GM18867 (cell line): ENCODE results near the gene FER.
"Not testable (repeated sequence)": the region's sequence is repeated elsewhere in the genome, so short reads cannot be mapped to it uniquely, and the experiment has no call there.

ENCODE experiments used
- ATAC-seq: cut with Tn5 transposase; IDR thresholded peaks from one replicate; pipeline ENCODE4 v1.9.1; 2021; ENCODE audit warnings: mild to moderate bottlenecking, moderate library complexity; ENCODE audit not compliant: unreplicated experiment

The FER gene

DNA sequence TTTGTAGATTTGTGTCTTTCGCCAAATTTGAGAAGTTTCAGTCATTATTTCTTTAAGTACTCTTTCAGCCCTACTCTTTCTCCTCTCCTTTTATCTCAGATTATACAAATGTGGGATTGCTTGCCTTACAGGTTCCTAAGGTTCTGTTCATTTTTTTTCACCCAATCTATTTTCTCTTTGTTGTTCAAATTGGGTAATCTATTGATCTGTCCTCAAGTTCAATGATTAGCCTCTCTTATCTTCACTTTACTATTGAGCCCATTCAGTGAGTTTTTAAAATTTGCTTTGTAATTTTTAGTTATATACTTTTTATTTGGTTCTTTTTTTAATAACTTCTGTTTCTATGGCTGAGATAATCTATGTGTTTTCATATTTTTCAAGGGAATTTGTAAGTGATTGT lies 282.1 kb downstream of the FER start:
- ATAC-seq, result no peak

- no peak for ATAC-seq
These were observed 282.9 kb downstream of the FER start for GRCh38 chr5:109030360-109031143.

GRCh38 chr5:109034306-109034705 lies 286.6 kb downstream of the FER start:
- ATAC-seq, result peak; percentile 68

- ATAC-seq, result no peak
These were observed 287.7 kb downstream of the FER start for GRCh38 chr5:109035436-109035835.

GRCh38 chr5:109038209-109038840 lies 290.6 kb downstream of the FER start:
- no peak for ATAC-seq

GRCh38 chr5:109041317-109041716 lies 293.6 kb downstream of the FER start:
- ATAC-seq, result peak; percentile 91

DNA sequence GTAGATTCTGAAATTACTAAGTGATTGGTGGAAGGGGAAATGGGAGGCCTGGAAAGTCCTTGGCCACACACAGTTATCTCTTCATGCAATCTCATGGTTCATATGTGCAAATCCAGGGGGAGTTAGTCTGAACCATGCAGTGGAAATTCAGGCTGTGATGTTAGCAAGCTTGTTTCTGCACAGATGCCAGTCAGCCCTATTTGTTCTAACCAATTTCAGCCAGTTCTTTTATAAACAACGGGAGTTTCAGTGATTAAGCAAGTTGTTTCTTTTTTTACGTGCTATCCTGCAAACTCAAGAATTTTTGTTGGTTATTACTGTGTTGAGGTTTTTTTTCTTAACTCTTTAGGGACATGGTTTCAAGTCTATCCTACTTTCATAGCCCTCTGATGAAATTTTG lies 298.0 kb downstream of the FER start:
- ATAC-seq, result no peak

DNA sequence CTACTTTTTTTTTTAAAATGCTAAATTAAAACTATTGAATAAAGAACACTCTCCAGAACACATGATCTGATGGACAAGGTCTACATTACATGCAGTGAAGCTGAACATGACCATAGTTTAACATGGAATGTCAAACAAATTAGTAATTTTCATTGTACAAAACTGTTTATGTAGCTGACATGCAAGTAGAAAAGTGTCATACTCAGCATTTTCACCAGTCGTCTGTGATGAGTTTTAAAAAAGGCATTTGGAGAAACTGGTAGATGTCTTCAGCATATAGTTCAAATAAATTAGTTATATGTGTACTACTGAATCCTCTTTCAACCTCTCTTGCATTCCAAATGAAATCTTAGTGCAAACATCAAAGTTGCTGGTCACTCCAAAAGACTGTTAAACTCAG lies 301.9 kb downstream of the FER start:
- no peak for ATAC-seq

DNA sequence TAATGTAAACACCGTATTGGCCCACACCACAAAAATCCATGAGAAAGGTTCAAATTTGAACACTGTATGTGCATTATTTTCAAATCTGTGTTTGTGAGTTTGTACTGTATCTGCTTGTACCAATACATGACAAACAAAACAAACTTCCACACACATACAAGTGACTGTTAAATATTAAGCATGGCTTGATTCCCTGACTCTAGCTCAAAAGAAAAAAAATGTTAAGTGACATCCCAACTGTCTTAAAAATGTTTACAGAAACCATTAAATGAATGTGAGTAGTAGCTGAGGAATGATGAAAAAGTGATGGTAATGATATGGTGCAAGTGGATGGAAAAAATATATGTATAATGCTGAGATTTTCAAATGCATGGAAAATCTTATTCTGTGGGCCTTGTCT lies 302.6 kb downstream of the FER start:
- not testable (repeated sequence) for ATAC-seq

DNA sequence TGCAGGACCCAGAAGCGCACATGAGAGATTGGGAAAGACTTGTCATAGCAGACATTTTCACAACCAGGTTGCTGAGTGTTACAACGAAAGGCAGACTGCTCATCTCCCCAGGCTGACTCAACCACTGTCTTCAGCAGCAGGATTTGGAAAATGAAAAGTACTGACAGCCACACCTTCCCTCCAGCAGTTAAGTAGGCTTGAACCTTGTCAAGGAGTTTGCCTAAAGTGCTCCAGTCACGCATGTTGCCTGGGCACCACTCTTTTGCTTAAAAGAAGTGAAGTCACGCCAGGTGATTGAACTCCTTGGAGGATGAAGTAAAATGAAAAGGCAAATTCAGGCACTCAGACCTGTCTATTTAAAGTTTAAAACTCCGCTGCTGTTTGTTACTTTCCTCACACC lies 304.5 kb downstream of the FER start:
- not testable (repeated sequence) for ATAC-seq

- ATAC-seq, result peak; percentile 94
These were observed 306.3 kb downstream of the FER start for GRCh38 chr5:109053995-109054417.

GRCh38 chr5:109060378-109061025 lies 312.8 kb downstream of the FER start:
- no peak for ATAC-seq

GRCh38 chr5:109062664-109063063 lies 315.0 kb downstream of the FER start:
- no peak for ATAC-seq

DNA sequence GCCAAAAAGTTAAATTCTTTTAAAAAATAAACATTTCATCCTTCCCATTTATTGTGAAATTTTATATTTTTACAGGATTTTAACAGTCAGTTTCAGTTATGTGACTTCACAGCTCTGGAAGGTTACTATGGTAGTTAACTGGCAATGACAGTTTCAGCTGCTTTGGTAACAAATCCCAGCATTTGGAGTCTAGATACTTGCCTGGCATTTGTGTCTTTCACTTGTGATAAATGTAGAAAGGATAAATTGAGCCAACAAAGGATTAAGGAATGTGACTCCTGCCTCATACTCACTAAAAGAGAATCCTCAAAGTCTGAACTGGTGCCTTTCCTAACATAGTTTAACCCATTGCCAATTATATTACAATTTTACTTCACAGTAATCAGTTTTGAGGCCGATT lies 315.5 kb downstream of the FER start:
- ATAC-seq, result no peak

DNA sequence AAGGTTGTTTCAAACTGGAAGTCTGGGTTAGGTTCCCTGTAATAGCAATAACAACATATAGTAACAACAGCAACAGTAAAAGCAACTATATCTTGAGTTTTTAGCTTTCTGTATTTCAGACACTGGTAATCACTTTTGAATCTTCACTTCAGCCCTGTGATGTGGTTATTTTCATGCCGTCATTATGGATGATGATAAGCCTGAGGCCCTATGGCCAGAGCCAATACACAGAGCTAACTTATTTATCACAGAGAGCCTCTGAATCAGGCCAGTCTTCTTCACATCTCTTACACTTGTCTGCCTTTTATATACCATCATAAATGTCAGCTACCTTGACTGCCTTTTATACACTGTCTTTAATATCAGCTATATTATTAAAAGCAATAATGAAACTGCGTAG lies 329.0 kb downstream of the FER start:
- no peak for ATAC-seq

DNA sequence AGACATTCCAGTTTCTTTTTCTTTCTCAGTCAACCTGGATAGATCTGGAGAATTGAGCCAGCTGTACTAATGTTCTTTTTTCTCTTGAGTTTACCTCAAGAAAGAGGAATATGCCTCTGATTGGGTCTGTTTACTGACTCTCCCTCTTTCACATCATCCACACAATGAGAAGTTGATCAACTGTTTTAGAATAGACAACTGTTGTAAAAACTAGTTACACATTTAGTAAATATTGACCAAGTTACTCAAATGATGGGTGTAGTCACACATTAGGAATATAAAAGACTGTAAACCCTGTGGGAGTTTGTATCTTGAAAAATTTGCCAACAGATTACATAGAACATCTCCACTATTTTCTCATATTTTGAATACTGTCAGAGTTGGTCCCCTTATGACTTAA lies 330.8 kb downstream of the FER start:
- no peak for ATAC-seq

- ATAC-seq, result no peak
These were observed 332.8 kb downstream of the FER start for GRCh38 chr5:109080481-109080880.

DNA sequence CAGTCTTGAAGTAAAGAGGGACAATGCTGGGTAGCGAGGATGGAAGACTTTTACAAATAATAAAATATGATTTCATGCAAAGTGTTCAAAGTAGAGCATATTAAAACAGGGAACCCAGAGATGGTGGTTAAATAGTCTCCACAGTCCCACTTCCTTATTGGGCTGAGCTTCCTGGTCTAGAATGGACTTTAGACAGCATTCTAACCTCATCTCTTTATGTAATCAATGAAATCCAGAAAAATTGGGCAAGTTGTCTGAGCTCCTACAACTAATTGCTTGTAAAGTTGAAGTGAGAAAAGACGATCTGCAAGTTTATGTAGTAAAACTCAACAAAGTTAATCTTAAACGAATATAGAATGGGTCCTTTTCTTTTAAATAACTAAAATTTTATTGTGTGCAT lies 333.2 kb downstream of the FER start:
- ATAC-seq, result no peak

DNA sequence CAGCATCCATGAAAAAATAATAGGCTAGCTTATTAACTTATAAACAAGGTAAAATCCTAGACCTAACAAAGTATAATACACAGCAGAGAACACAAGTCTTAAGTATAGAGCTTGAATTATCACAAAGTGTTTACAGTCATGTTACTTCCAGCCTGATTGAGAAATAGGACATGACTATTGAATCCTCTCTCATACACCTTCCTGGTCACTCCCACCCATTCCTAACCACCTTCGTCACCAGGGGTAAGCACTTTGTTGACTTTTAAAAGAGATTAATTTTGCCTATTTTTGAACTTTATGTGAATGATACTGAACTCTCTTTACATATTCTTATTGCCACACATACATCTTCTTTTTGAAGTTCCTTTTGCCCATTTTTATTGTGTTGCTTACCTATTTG lies 336.2 kb downstream of the FER start:
- ATAC-seq, result no peak

DNA sequence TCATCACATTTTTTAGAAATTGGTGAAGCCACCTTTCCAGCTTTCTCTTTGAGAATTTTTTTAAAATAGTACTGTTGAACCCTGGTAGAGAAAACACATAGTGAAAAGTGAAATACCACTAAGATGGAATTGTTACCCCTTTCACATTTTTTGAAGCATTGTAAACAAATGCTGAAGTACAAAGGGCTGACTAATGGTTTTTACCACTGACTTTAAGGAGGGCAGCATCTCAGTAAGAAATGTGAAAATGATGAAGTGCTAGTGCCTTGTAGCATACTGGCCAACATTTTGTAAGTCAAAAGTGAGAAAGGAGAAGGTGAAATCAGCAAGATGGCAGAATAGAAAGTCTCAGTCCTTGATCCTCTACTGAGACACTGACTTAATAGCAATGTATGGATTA lies 341.5 kb downstream of the FER start:
- no peak for ATAC-seq

- ATAC-seq, result no peak
These were observed 351.4 kb downstream of the FER start for GRCh38 chr5:109099081-109099480.

DNA sequence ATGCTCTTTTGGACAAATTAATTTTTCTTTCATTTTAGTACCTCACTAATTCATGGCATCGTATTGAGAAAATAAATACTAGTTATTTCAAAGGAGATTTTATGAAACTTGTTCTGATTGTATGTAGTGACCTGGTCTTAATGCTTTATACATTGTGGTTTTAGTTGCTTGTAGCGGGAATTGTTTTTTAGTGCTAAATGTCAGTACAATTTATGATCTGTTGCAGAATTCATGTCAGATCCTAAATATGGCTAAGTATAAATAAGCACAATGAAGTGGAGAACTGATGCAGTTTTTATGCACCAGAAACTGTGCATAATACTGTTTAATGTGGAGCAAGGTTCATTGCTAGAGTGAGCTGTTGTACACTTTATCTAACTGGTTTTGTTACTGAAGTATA lies 353.3 kb downstream of the FER start:
- ATAC-seq, result no peak
